ENCODE data around the gene CBS. TPM values are rescaled to one million over a fixed set of nuclear protein-coding genes. Genes with fewer than 3 reads are reported as not detected.

CBS gene
- total RNA-seq, 4 donors from 2014 or later = 2.6 to 11.4 (median 6.3) TPM

- Histone ChIP-seq H3K27me3 (no peaks in the 10 kb centered on the region), H3K36me3 (no peaks in the 10 kb centered on the region), H3K9me3 (no peaks in the 10 kb centered on the region), H3K27ac (no peak overlapping the region), H3K4me3 (no peak overlapping the region), H3K4me1 (no peaks in the 10 kb centered on the region)
- intact Hi-C loops (cut with DNase I; ENCODE audit: low total_unique reads) = no loop called here
- TF ChIP-seq, protein P1, sequence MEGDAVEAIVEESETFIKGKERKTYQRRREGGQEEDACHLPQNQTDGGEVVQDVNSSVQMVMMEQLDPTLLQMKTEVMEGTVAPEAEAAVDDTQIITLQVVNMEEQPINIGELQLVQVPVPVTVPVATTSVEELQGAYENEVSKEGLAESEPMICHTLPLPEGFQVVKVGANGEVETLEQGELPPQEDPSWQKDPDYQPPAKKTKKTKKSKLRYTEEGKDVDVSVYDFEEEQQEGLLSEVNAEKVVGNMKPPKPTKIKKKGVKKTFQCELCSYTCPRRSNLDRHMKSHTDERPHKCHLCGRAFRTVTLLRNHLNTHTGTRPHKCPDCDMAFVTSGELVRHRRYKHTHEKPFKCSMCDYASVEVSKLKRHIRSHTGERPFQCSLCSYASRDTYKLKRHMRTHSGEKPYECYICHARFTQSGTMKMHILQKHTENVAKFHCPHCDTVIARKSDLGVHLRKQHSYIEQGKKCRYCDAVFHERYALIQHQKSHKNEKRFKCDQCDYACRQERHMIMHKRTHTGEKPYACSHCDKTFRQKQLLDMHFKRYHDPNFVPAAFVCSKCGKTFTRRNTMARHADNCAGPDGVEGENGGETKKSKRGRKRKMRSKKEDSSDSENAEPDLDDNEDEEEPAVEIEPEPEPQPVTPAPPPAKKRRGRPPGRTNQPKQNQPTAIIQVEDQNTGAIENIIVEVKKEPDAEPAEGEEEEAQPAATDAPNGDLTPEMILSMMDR (IDR thresholded peaks at IDR 0.05) = no peak
- TF ChIP-seq POLR2A (IDR thresholded peaks at IDR 0.05) = no peak
- DNase-seq = no peak
Measured at GRCh38 chr21:43034826-43035225, 40.8 kb downstream of the CBS start.

GRCh38 chr21:43034101-43034500, 41.5 kb downstream of the CBS start:
- Histone ChIP-seq H3K27me3 (no peaks in the 10 kb centered on the region), H3K27ac (no peak overlapping the region), H3K4me3 (no peak overlapping the region), H3K36me3 (no peaks in the 10 kb centered on the region), H3K9me3 (no peaks in the 10 kb centered on the region), H3K4me1 (no peaks in the 10 kb centered on the region)
- TF ChIP-seq, protein P1 (IDR thresholded peaks at IDR 0.05) = no peak
- no peak for TF ChIP-seq POLR2A (IDR thresholded peaks at IDR 0.05)
- no peak for DNase-seq
- intact Hi-C loops (cut with DNase I; ENCODE audit: low total_unique reads) = no loop called here

GRCh38 chr21:43031121-43031619, 44.5 kb downstream of the CBS start:
- Histone ChIP-seq H3K4me1 (no peaks in the 10 kb centered on the region), H3K4me3 (no peak overlapping the region), H3K9me3 (no peaks in the 10 kb centered on the region), H3K27me3 (no peaks in the 10 kb centered on the region), H3K27ac (no peak overlapping the region), H3K36me3 (no peaks in the 10 kb centered on the region)
- TF ChIP-seq, protein P1 (IDR thresholded peaks at IDR 0.05) = no peak
- no peak for TF ChIP-seq POLR2A (IDR thresholded peaks at IDR 0.05)
- no peak for DNase-seq
- intact Hi-C loops (cut with DNase I; ENCODE audit: low total_unique reads) = no loop called here

- Histone ChIP-seq H3K9me3 (no peaks in the 10 kb centered on the region), H3K27ac (no peak overlapping the region), H3K27me3 (no peaks in the 10 kb centered on the region), H3K36me3 (no peaks in the 10 kb centered on the region), H3K4me3 (no peak overlapping the region), H3K4me1 (no peaks in the 10 kb centered on the region)
- DNase-seq = no peak
- TF ChIP-seq, protein P1 (IDR thresholded peaks at IDR 0.05) = no peak
- no peak for TF ChIP-seq POLR2A (IDR thresholded peaks at IDR 0.05)
- intact Hi-C loops (cut with DNase I; ENCODE audit: low total_unique reads) = no loop called here
Measured at GRCh38 chr21:43029785-43030184, 45.9 kb downstream of the CBS start.

DNA sequence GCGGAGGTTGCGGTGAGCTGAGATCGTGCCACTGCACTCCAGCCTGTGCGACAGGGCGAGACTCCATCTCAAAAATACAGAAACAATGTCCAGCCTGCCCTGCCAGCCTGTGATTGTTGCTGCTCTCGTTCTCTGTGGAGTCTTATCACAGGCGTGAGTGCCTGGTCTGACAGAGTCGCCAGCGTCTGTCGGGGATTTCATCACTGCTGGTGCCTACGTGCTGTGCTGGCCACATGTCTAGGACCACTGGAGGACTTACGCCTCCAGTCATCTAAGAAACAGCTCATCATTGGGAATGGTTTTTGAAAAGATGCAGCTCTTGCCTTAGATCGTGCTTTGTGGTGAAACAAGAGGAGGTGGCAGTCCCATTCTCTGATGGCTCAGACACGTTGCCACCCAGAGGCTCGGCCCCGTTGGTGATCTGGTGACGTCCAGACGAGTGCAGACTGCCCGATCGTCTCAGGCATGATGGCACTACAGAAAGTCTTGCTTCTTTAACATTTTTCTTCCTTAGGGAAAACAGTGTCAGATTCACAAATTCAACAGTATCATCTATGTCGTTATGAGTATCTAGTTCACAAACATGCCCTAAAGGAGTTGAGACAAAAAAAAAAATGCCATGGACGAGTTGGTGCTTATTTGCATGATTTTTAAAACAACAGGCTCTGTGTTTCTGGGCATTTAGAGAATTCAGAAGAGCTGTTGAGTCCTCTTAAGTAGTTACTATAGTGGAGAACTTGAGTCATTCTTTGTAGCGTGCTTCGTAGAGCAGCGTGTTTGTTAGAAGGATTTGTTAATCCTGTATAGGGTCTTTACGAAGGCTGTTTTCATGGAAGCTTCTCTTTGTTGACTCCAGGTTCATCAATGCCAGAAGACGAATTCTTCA, 47.5 kb downstream of the CBS start:
- Histone ChIP-seq H3K36me3 (no peaks in the 10 kb centered on the region), H3K27ac (no peak overlapping the region)
- DNase-seq = no peak

More for the DNA sequence above, 47.5 kb downstream of the CBS start:
- Histone ChIP-seq H3K27me3 (no peaks in the 10 kb centered on the region), H3K4me3 (no peak overlapping the region), H3K4me1 (no peaks in the 10 kb centered on the region), H3K9me3 (no peaks in the 10 kb centered on the region)
- intact Hi-C loops (cut with DNase I; ENCODE audit: low total_unique reads) = no loop called here
- TF ChIP-seq, protein P1 (IDR thresholded peaks at IDR 0.05) = no peak
- TF ChIP-seq POLR2A (IDR thresholded peaks at IDR 0.05) = no peak

All from uterus (tissue), 4 donors.